Measurements from ENCODE around the gene PCDHB15.

GRCh38 chr5:141223112-141223783, 21.9 kb upstream of the PCDHB15 start, which contains the start of gene PCDHB14:
- TF ChIP-seq, protein P1, sequence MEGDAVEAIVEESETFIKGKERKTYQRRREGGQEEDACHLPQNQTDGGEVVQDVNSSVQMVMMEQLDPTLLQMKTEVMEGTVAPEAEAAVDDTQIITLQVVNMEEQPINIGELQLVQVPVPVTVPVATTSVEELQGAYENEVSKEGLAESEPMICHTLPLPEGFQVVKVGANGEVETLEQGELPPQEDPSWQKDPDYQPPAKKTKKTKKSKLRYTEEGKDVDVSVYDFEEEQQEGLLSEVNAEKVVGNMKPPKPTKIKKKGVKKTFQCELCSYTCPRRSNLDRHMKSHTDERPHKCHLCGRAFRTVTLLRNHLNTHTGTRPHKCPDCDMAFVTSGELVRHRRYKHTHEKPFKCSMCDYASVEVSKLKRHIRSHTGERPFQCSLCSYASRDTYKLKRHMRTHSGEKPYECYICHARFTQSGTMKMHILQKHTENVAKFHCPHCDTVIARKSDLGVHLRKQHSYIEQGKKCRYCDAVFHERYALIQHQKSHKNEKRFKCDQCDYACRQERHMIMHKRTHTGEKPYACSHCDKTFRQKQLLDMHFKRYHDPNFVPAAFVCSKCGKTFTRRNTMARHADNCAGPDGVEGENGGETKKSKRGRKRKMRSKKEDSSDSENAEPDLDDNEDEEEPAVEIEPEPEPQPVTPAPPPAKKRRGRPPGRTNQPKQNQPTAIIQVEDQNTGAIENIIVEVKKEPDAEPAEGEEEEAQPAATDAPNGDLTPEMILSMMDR (IDR thresholded peaks at IDR 0.05; ENCODE audit: low read depth, low read length): no peak
- TF ChIP-seq POLR2A (IDR thresholded peaks at IDR 0.05; ENCODE audit: extremely low read depth, insufficient read length) (no peak), MYC (IDR thresholded peaks at IDR 0.05; ENCODE audit: low read depth, low read length) (no peak), MAX (IDR thresholded peaks at IDR 0.05; ENCODE audit: low read depth, low read length) (peak; percentile 24; the same call in 1 of the 2 replicates)

Measured in NB4 (cell line).